Adrenal gland (tissue), 12 donors: ENCODE data around the gene PRPF19. TPM values are rescaled to one million over a fixed set of nuclear protein-coding genes. Genes with fewer than 3 reads are reported as not detected.

Source experiments
- DNase-seq, 7 donors: peaks; one replicate each; pipeline ENCODE4 v3.0.0-alpha.2; 2019 to 2020
- H3K27ac ChIP-seq, 5 donors: fragments of 200-600 bp; sonication (generic) in 4 of 5; 1 replicate in 3 of 5; 2 replicates in 2 of 5; pipeline versions ENCODE4 v1.5.1 to v1.8.0; 2016 to 2020; ENCODE audit warnings: mild to moderate bottlenecking in 1 of 5
- H3K27me3 ChIP-seq: fragments of 200-600 bp; 2 replicates; pipeline ENCODE4 v1.8.0; 2021
- H3K36me3 ChIP-seq, 2 donors: fragments of 200-600 bp; replicated peaks in 1 of 2; 1 replicate in 1 of 2; 2 replicates in 1 of 2; pipeline versions ENCODE4 v1.5.1 to v1.8.0; 2018 to 2022
- H3K4me1 ChIP-seq, 2 donors: fragments of 200-600 bp; replicated peaks in 1 of 2; 1 replicate in 1 of 2; 2 replicates in 1 of 2; pipeline versions ENCODE4 v1.5.1 to v1.8.0; 2018 to 2021
- H3K4me3 ChIP-seq, 4 donors: fragments of 200-600 bp; sonication (generic) in 3 of 4; one replicate each; pipeline ENCODE4 v1.5.1; 2016 to 2018
- H3K9me3 ChIP-seq, 3 donors: fragments of 200-600 bp; sonication (generic) in 1 of 3; replicated peaks in 1 of 3; 1 replicate in 2 of 3; 2 replicates in 1 of 3; pipeline versions ENCODE4 v1.5.1 to v1.8.0; 2016 to 2021
- CTCF ChIP-seq, 6 experiments: fragments of 450-650 bp in 4 of 6; fragments of 200-600 bp in 2 of 6; sonication (generic) in 1 of 6; IDR thresholded peaks; 1 replicate in 5 of 6; 2 replicates in 1 of 6; pipeline versions ENCODE4 v1.5.1 to v1.8.0; 2016 to 2021; ENCODE audit warnings: antibody characterized with exemption in 6 of 6, mild to moderate bottlenecking in 2 of 6, moderate library complexity in 1 of 6
- POLR2A ChIP-seq, 2 donors: fragments of 450-650 bp; IDR thresholded peaks; one replicate each; pipeline ENCODE4 v1.6.1; 2017; ENCODE audit warnings: antibody characterized with exemption in 2 of 2, mild to moderate bottlenecking in 2 of 2, moderate library complexity in 1 of 2
- WGBS, 4 donors: extraction: QIAGEN DNeasy Blood & Tissue Kit in 2 of 4; methylation state at CpG; one replicate each; pipeline versions ENCODE4 v1.1.5 to v1.1.7; 2013 to 2017; 5-methylcytosine and 5-hydroxymethylcytosine counted together
- intact Hi-C, 2 donors: fragments of 100-400 bp; cut with DNase I; formaldehyde crosslinking; loops; one replicate each; pipeline versions ENCODE4 v1.14.1 to v1.15.0; 2022 to 2023
- polyA plus RNA-seq, 3 donors: library from polyadenylated mRNA; stranded (reverse); fragments of 200-250 nt in 2 of 3; fragments of 350-450 nt in 1 of 3; fragmentation: Illumina TruSeq in 1 of 3; extraction: RNeasy Lipid Tissue Mini Kit (QIAGEN cat#74804) in 1 of 3; gene quantifications; one replicate each; pipeline ENCODE4 v1.2.3, GENCODE V29; 2013 to 2014
- total RNA-seq, 9 donors: library from RNA; depleted of rRNA in 4 of 9; stranded (reverse); fragments of >200 nt in 4 of 9; fragments of 120-200 nt in 1 of 9; fragmentation: NEBNext Ultra II Directional in 1 of 9; extraction: Animal tissue kit (Norgen Biotek cat#: 25700) in 1 of 9; gene quantifications; one replicate each; pipeline versions ENCODE4 v1.1.0 to v1.2.4, GENCODE V29; 2013 to 2023
- donor health status: healthy with polysubstance abuse.
- donor health status: Bipolar disorder and iron deficiency.
- donor health status: DM: yes; HTN: yes; CAD: no.
- donor health status: DM: no; HTN: no; CAD: no.
- donor health status: DM: no; HTN: no; CAD: no.
- donor health status: DM: yes; HTN: yes; CAD: no.

The PRPF19 gene
- total and polyA plus RNA-seq, 12 donors: 45.5 to 129 (median 100.0) TPM

- intact Hi-C loops: loop anchor here in 1 of 2 donors (5.0 kb wide), 1 partner anchor 68 kb away; no protein-coding TSS in a partner anchor
- no peak for DNase-seq
- 70 to 81% (median 79%) methylated on average over 4 of the region's 4 CpGs for WGBS, 4 donors
Observed at GRCh38 chr11:60899977-60900376, 6.4 kb downstream of the PRPF19 start.

GRCh38 chr11:60899046-60899936, 7.1 kb downstream of the PRPF19 start:
- peak in 5 of 7 donors; percentile 28 to 76 (median 54) for DNase-seq
- no peaks in the 10 kb centered on the region for H3K9me3 ChIP-seq
- no peak for TF ChIP-seq POLR2A (IDR thresholded peaks at IDR 0.05)
- peak; percentile 86 to 96 (median 91) for TF ChIP-seq CTCF (IDR thresholded peaks at IDR 0.05)
- intact Hi-C loops: loop anchor here in 1 of 2 donors (5.0 kb wide), 1 partner anchor 67 kb away; no protein-coding TSS in a partner anchor
- peaks cover 3 to 7% of the 10 kb centered on the region in 2 donors for H3K4me1 ChIP-seq
- no peaks in the 10 kb centered on the region for H3K27me3 ChIP-seq
- H3K36me3 ChIP-seq: peaks cover 0 to 92% of the 10 kb centered on the region in 2 donors
- 58 to 60% (median 59%) methylated on average over 12 of the region's 12 CpGs for WGBS, 4 donors
- H3K27ac ChIP-seq: peak overlapping the region in 2 of 5 donors; percentile 3 to 40
- H3K4me3 ChIP-seq: no peak overlapping the region

More at GRCh38 chr11:60899977-60900376, 6.4 kb downstream of the PRPF19 start:
- Histone ChIP-seq H3K9me3 (no peaks in the 10 kb centered on the region), H3K27ac (no peak overlapping the region), H3K4me1 (peaks cover 9 to 14% of the 10 kb centered on the region in 2 donors), H3K27me3 (no peaks in the 10 kb centered on the region), H3K36me3 (peaks cover 0 to 86% of the 10 kb centered on the region in 2 donors), H3K4me3 (no peak overlapping the region)
- TF ChIP-seq POLR2A (IDR thresholded peaks at IDR 0.05): no peak
- no peak for TF ChIP-seq CTCF (IDR thresholded peaks at IDR 0.05)

- H3K27me3 ChIP-seq: no peaks in the 10 kb centered on the region
- H3K4me1 ChIP-seq: no peaks in the 10 kb centered on the region
- H3K4me3 ChIP-seq: no peak overlapping the region
- H3K9me3 ChIP-seq: no peaks in the 10 kb centered on the region
- 86 to 93% (median 91%) methylated on average over 4 of the region's 4 CpGs for WGBS, 4 donors
- intact Hi-C loops: loop anchor here in 1 of 2 donors (5.0 kb wide), 1 partner anchor 65 kb away; no protein-coding TSS in a partner anchor
- DNase-seq: peak in 1 of 7 donors; percentile 25
- no peak for TF ChIP-seq POLR2A (IDR thresholded peaks at IDR 0.05)
- peaks cover 0 to 97% of the 10 kb centered on the region in 2 donors for H3K36me3 ChIP-seq
- H3K27ac ChIP-seq: no peak overlapping the region
Observed at GRCh38 chr11:60897496-60897895, 8.9 kb downstream of the PRPF19 start.

GRCh38 chr11:60895687-60896086, 10.7 kb downstream of the PRPF19 start:
- intact Hi-C loops: loop anchor here in 1 of 2 donors (5.0 kb wide), 1 partner anchor 63 kb away; no protein-coding TSS in a partner anchor
- TF ChIP-seq POLR2A (IDR thresholded peaks at IDR 0.05) (no peak), CTCF (IDR thresholded peaks at IDR 0.05) (no peak)

More at GRCh38 chr11:60895687-60896086, 10.7 kb downstream of the PRPF19 start:
- H3K4me1 ChIP-seq: peaks cover 0 to 4% of the 10 kb centered on the region in 2 donors
- H3K36me3 ChIP-seq: peaks cover 0 to 88% of the 10 kb centered on the region in 2 donors
- H3K27ac ChIP-seq: no peak overlapping the region
- H3K9me3 ChIP-seq: no peaks in the 10 kb centered on the region
- no peaks in the 10 kb centered on the region for H3K27me3 ChIP-seq
- DNase-seq: peak in 1 of 7 donors; percentile 35
- WGBS, 4 donors: 85 to 90% (median 86%) methylated on average over 5 of the region's 5 CpGs
- H3K4me3 ChIP-seq: no peak overlapping the region
